B cell (primary cell): ENCODE data around the gene EIF3A. TPM values are rescaled to one million over a fixed set of nuclear protein-coding genes. Genes with fewer than 3 reads are reported as not detected.

Source experiments
- ATAC-seq: fragments of 200-7000 bp; cut with Tn5 transposase; one replicate; pipeline ENCODE4 v1.10.0; 2021; ENCODE audit warnings: low read depth, mild to moderate bottlenecking, moderate number of reproducible peaks, moderate library complexity
- CTCF ChIA-PET: fragments of 350-600 bp; sonication (Branson Sonifier 250); formaldehyde crosslinking; loops from one replicate; lab custom pipeline; 2021; ENCODE audit warnings: antibody characterized with exemption, inconsistent platforms; lab: Charles Lee
- POLR2A ChIA-PET: fragments of 350-600 bp; sonication (Branson Sonifier 250); formaldehyde crosslinking; loops from one replicate; lab custom pipeline; 2021; ENCODE audit warnings: antibody characterized with exemption; lab: Charles Lee
- DNase-seq: peaks from one replicate; pipeline ENCODE4 v3.0.0; 2013
- H2AFZ ChIP-seq: 2 replicates; pipeline ENCODE4 v1.6.1; 2012; ENCODE audit warnings: mild to moderate bottlenecking, low read depth, low read length; ENCODE audit not compliant: insufficient read depth, poor library complexity, severe bottlenecking
- H3K27ac ChIP-seq, 2 donors: 1 replicate in 1 of 2; 2 replicates in 1 of 2; pipeline ENCODE4 v1.5.1; 2012 to 2013; ENCODE audit warnings: low read length in 2 of 2, mild to moderate bottlenecking in 2 of 2, moderate library complexity in 1 of 2
- H3K27me3 ChIP-seq, 4 experiments: fragments of 200-600 bp in 1 of 4; sonication (generic) in 1 of 4; replicated peaks in 1 of 4; 1 replicate in 2 of 4; 2 replicates in 2 of 4; pipeline versions ENCODE4 v1.6.1 to v1.7.0; 2013 to 2016; ENCODE audit warnings: low read length in 3 of 4, mild to moderate bottlenecking in 2 of 4, mixed read lengths in 1 of 4, moderate library complexity in 1 of 4; ENCODE audit not compliant: insufficient read depth in 4 of 4, control insufficient read depth in 3 of 4; ENCODE audit errors: control extremely low read depth in 1 of 4
- H3K36me3 ChIP-seq, 2 experiments: replicated peaks in 1 of 2; 1 replicate in 1 of 2; 2 replicates in 1 of 2; pipeline versions ENCODE4 v1.6.1 to v1.7.1; 2013; ENCODE audit warnings: low read length in 1 of 2; ENCODE audit not compliant: insufficient read depth in 2 of 2, control insufficient read depth in 1 of 2; ENCODE audit errors: control extremely low read depth in 1 of 2, extremely low read depth in 1 of 2
- H3K4me1 ChIP-seq, 2 donors: fragments of 200-600 bp in 1 of 2; sonication (generic) in 1 of 2; 1 replicate in 1 of 2; 2 replicates in 1 of 2; pipeline versions ENCODE4 v1.5.1 to v1.6.1; 2013 to 2017; ENCODE audit warnings: low read length in 2 of 2; ENCODE audit not compliant: control insufficient read depth in 2 of 2, insufficient read depth in 2 of 2
- H3K4me2 ChIP-seq: replicated peaks from 2 replicates; pipeline ENCODE3; 2012; ENCODE audit warnings: mild to moderate bottlenecking, low read depth, low read length; ENCODE audit not compliant: poor library complexity, severe bottlenecking
- H3K4me3 ChIP-seq, 5 experiments: fragments of 200-600 bp in 1 of 5; sonication (generic) in 1 of 5; 1 replicate in 3 of 5; 2 replicates in 2 of 5; pipeline versions ENCODE4 v1.5.1 to v1.7.0; 2011 to 2016; ENCODE audit warnings: low read length in 4 of 5, mild to moderate bottlenecking in 4 of 5, low read depth in 2 of 5, control low read depth in 1 of 5, moderate library complexity in 1 of 5; ENCODE audit not compliant: insufficient read depth in 1 of 5; ENCODE audit errors: control extremely low read depth in 1 of 5, extremely low read depth in 1 of 5
- H3K79me2 ChIP-seq: fragments of 200-600 bp; sonication (generic); one replicate; pipeline ENCODE4 v1.6.0; 2016; ENCODE audit warnings: low read length; ENCODE audit not compliant: control insufficient read depth, insufficient read depth
- H3K9ac ChIP-seq: fragments of 200-600 bp; sonication (generic); 2 replicates; pipeline ENCODE4 v1.6.1; 2017; ENCODE audit warnings: mild to moderate bottlenecking, low read length, moderate library complexity
- H3K9me3 ChIP-seq, 3 donors: one replicate each; pipeline versions ENCODE4 v1.6.1 to v1.7.1; 2013; ENCODE audit warnings: low read length in 2 of 3; ENCODE audit not compliant: control insufficient read depth in 2 of 3, insufficient read depth in 1 of 3; ENCODE audit errors: control extremely low read depth in 1 of 3
- H4K20me1 ChIP-seq: 2 replicates; pipeline ENCODE4 v1.6.0; 2012; ENCODE audit warnings: mild to moderate bottlenecking, low read length; ENCODE audit not compliant: insufficient read depth, control insufficient read depth, poor library complexity, severe bottlenecking
- H3K27ac Mint-ChIP-seq: one replicate; pipeline ENCODE4 v1.8.0; 2021; ENCODE audit warnings: mixed read lengths
- H3K27me3 Mint-ChIP-seq: one replicate; pipeline ENCODE4 v1.8.0; 2021; ENCODE audit warnings: mixed read lengths
- H3K4me1 Mint-ChIP-seq: one replicate; pipeline ENCODE4 v1.8.0; 2021; ENCODE audit warnings: mixed read lengths
- H3K4me3 Mint-ChIP-seq: one replicate; pipeline ENCODE4 v1.8.0; 2021; ENCODE audit warnings: mixed read lengths
- H3K9me3 Mint-ChIP-seq: one replicate; pipeline ENCODE4 v1.8.0; 2022; ENCODE audit warnings: mixed read lengths; ENCODE audit not compliant: insufficient read depth
- CTCF ChIP-seq: fragments of 200-600 bp; IDR thresholded peaks from one replicate; pipeline ENCODE4 v1.8.0; 2022; ENCODE audit warnings: antibody characterized with exemption, mild to moderate bottlenecking
- EZH2 ChIP-seq: IDR thresholded peaks from 2 replicates; pipeline ENCODE4 v1.6.1; 2012; ENCODE audit warnings: borderline replicate concordance, low read depth, mild to moderate bottlenecking, moderate library complexity, low read length; ENCODE audit not compliant: insufficient read depth, poor library complexity, severe bottlenecking
- WGBS: methylation state at CpG from one replicate; pipeline ENCODE4 v1.1.5; 2013; ENCODE audit warnings: missing lambda C conversion rate; ENCODE audit not compliant: insufficient coverage; 5-methylcytosine and 5-hydroxymethylcytosine counted together
- intact Hi-C: fragments of 100-400 bp; cut with micrococcal nuclease; formaldehyde crosslinking; loops from one replicate; pipeline ENCODE4 v1.10.0; 2022
- polyA plus RNA-seq: library from polyadenylated mRNA; depleted of rRNA; stranded (reverse); fragments of >200 nt; gene quantifications from 2 replicates; pipeline ENCODE4 v1.2.3, GENCODE V29; 2012
- total RNA-seq, 2 donors: library from RNA; stranded (reverse); fragments of 120-200 nt in 1 of 2; gene quantifications; 1 replicate in 1 of 2; 2 replicates in 1 of 2; pipeline versions ENCODE4 v1.2.3 to v1.2.4, GENCODE V29; 2013 to 2022

The EIF3A gene
- total and polyA plus RNA-seq, 2 donors (not counting 1 experiment from before 2014, with no cell fraction given) = 8.8 to 94.5 TPM

GRCh38 chr10:119026301-119027110 lies 54.1 kb downstream of the EIF3A start:
- peaks cover 16 to 17% of the 10 kb centered on the region in 2 donors for H3K4me1 ChIP-seq
- H3K79me2 ChIP-seq = no peaks in the 10 kb centered on the region
- peaks cover 15% of the 10 kb centered on the region for H3K4me1 Mint-ChIP-seq
- H3K27me3 Mint-ChIP-seq = peaks cover 33% of the 10 kb centered on the region
- 94% methylated on average over 12 of the region's 18 CpGs for WGBS
- no peak for ATAC-seq
- no peak overlapping the region for H3K4me2 ChIP-seq
- H2AFZ ChIP-seq = no peak overlapping the region
- H3K27ac Mint-ChIP-seq = no peak overlapping the region
- no peaks in the 10 kb centered on the region for H3K36me3 ChIP-seq
- H3K27me3 ChIP-seq = peaks cover 0 to 36% (median 9%) of the 10 kb centered on the region in 4 experiments
- ChIA-PET CTCF (no interaction called here), POLR2A (no interaction called here)
- no peaks in the 10 kb centered on the region for H3K9me3 Mint-ChIP-seq
- peaks cover 0 to 3% (median 0%) of the 10 kb centered on the region in 3 donors for H3K9me3 ChIP-seq
- DNase-seq = no peak
- H3K9ac ChIP-seq = no peak overlapping the region
- no peak for TF ChIP-seq EZH2
- TF ChIP-seq CTCF = no peak
- H3K27ac ChIP-seq = no peak overlapping the region
- no peak overlapping the region for H3K4me3 Mint-ChIP-seq
- H4K20me1 ChIP-seq = peaks cover 8% of the 10 kb centered on the region
- no peak overlapping the region for H3K4me3 ChIP-seq
- intact Hi-C loops = no loop called here

DNA sequence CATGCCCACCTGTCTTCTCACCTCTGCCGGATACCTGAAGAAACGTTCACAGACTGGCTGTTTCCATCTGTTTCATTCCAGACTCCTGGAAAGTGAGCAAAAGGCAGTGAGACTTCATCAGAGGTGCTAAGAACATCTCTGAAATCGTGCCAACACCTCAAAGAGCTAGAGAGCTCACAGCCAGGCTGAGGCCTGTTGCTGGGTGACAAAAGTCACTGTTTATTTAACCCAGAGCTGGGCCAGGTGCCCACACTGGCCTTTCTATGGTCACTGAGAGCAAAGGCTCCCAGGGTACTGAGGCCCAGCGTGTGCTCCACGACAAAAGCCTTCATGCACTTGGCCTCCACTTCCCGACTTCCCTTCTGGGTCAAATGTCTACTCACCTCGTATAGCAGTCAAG lies 54.8 kb downstream of the EIF3A start:
- H3K27me3 Mint-ChIP-seq = peaks cover 33% of the 10 kb centered on the region
- H4K20me1 ChIP-seq = peaks cover 1% of the 10 kb centered on the region
- CTCF ChIA-PET = no interaction called here
- no peaks in the 10 kb centered on the region for H3K9me3 Mint-ChIP-seq
- H3K79me2 ChIP-seq = no peaks in the 10 kb centered on the region
- DNase-seq (no peak), ATAC-seq (no peak)
- POLR2A ChIA-PET = no interaction called here
- H3K27ac ChIP-seq = no peak overlapping the region
- H3K9ac ChIP-seq = no peak overlapping the region
- H2AFZ ChIP-seq = no peak overlapping the region
- no peak overlapping the region for H3K27ac Mint-ChIP-seq
- no peak overlapping the region for H3K4me2 ChIP-seq
- H3K27me3 ChIP-seq = peaks cover 0 to 36% (median 9%) of the 10 kb centered on the region in 4 experiments
- H3K9me3 ChIP-seq = peaks cover 0 to 3% (median 0%) of the 10 kb centered on the region in 3 donors
- peaks cover 7% of the 10 kb centered on the region for H3K4me1 Mint-ChIP-seq
- WGBS = 88% methylated on average over 7 of the region's 7 CpGs
- H3K36me3 ChIP-seq = no peaks in the 10 kb centered on the region
- H3K4me3 Mint-ChIP-seq = no peak overlapping the region
- no peak overlapping the region for H3K4me3 ChIP-seq
- TF ChIP-seq EZH2 = no peak
- intact Hi-C loops = no loop called here
- H3K4me1 ChIP-seq = peaks cover 9% of the 10 kb centered on the region in 2 donors
